Lower leg skin (tissue), 4 donors: ENCODE measurements around the gene ARPC2. TPM values are rescaled to one million over a fixed set of nuclear protein-coding genes. Genes with fewer than 3 reads are reported as not detected.

Experiments used
- DNase-seq, 2 donors: peaks; one replicate each; pipeline ENCODE4 v3.0.0-alpha.2; 2019; ENCODE audit warnings: low spot score in 2 of 2
- H3K4me3 ChIP-seq: fragments of 200-600 bp; sonication (generic); 2 replicates; pipeline ENCODE4 v1.5.1; 2017; ENCODE audit warnings: mild to moderate bottlenecking, low read depth; ENCODE audit not compliant: poor library complexity, severe bottlenecking
- POLR2A ChIP-seq, 2 donors: fragments of 450-650 bp; IDR thresholded peaks; one replicate each; pipeline ENCODE4 v1.6.1; 2016 to 2017; ENCODE audit warnings: antibody characterized with exemption in 2 of 2, mild to moderate bottlenecking in 1 of 2, moderate library complexity in 1 of 2
- WGBS, 2 donors: methylation state at CpG; one replicate each; pipeline ENCODE4 v1.1.5; 2018; 5-methylcytosine and 5-hydroxymethylcytosine counted together
- intact Hi-C: fragments of 100-400 bp; cut with DNase I; formaldehyde crosslinking; loops from one replicate; pipeline ENCODE4 v1.15.0; 2023; ENCODE audit warnings: low total_unique reads
- total RNA-seq, 4 donors: library from RNA; depleted of rRNA; stranded (reverse); fragments of >200 nt; gene quantifications; one replicate each; pipeline ENCODE4 v1.1.0, GENCODE V29; 2016
- TF ChIP-seq, protein P1 (sequence below), 3 donors: fragments of 450-650 bp; IDR thresholded peaks; one replicate each; pipeline ENCODE4 v1.5.1; 2016; ENCODE audit warnings: antibody characterized with exemption in 3 of 3, mild to moderate bottlenecking in 3 of 3, moderate library complexity in 2 of 3

ARPC2 gene
- total RNA-seq, 4 donors from 2014 or later = 233 to 344 (median 300) TPM

DNA sequence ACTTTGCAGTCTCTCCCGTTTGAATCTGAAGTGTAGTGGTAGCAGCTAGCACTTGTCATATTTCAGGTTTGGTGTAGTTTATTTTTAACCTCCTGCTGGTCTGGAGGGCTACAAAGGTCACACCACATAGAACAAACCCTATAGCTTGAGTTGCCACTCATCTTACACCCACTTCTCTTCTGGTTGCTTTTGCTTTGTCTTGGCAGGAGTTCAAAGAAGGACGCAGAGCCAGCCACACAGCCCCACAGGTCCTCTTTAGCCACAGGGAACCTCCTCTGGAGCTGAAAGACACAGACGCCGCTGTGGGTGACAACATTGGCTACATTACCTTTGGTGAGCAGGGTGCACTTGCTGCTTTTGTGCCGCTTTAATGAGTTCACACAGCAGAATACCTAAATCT is 28.2 kb downstream of the ARPC2 start:
- no peak for DNase-seq
- WGBS, 2 donors = 75 to 79% methylated on average over 5 of the region's 5 CpGs
- H3K4me3 ChIP-seq = no peak overlapping the region
- intact Hi-C loops = no loop called here
- TF ChIP-seq POLR2A (IDR thresholded peaks at IDR 0.05) = no peak
- TF ChIP-seq, protein P1, sequence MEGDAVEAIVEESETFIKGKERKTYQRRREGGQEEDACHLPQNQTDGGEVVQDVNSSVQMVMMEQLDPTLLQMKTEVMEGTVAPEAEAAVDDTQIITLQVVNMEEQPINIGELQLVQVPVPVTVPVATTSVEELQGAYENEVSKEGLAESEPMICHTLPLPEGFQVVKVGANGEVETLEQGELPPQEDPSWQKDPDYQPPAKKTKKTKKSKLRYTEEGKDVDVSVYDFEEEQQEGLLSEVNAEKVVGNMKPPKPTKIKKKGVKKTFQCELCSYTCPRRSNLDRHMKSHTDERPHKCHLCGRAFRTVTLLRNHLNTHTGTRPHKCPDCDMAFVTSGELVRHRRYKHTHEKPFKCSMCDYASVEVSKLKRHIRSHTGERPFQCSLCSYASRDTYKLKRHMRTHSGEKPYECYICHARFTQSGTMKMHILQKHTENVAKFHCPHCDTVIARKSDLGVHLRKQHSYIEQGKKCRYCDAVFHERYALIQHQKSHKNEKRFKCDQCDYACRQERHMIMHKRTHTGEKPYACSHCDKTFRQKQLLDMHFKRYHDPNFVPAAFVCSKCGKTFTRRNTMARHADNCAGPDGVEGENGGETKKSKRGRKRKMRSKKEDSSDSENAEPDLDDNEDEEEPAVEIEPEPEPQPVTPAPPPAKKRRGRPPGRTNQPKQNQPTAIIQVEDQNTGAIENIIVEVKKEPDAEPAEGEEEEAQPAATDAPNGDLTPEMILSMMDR (IDR thresholded peaks at IDR 0.05) = no peak

DNA sequence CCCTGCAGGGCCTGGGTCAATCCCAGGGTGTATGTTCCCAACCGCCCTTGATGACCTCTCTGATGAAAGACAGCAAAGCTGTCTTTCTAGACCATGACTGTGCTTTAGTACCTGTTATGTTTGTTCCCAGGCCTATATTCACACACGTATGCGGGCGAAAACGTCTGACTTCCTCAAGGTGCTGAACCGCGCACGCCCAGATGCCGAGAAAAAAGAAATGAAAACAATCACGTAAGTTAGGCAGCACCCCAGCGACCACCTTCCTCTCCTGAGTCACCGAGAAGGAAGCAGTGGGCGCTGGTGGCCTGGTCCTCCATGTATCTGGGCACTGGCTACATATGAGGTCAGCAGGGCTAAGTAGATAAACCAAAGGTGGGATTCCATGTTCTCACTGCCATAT is 32.7 kb downstream of the ARPC2 start:
- TF ChIP-seq, protein P1 (IDR thresholded peaks at IDR 0.05) = no peak
- TF ChIP-seq POLR2A (IDR thresholded peaks at IDR 0.05) = no peak
- whole genome bisulfite sequencing, 2 donors = 88 to 91% methylated on average over 13 of the region's 13 CpGs
- intact Hi-C loops = no loop called here
- DNase-seq = no peak
- no peak overlapping the region for H3K4me3 ChIP-seq

DNA sequence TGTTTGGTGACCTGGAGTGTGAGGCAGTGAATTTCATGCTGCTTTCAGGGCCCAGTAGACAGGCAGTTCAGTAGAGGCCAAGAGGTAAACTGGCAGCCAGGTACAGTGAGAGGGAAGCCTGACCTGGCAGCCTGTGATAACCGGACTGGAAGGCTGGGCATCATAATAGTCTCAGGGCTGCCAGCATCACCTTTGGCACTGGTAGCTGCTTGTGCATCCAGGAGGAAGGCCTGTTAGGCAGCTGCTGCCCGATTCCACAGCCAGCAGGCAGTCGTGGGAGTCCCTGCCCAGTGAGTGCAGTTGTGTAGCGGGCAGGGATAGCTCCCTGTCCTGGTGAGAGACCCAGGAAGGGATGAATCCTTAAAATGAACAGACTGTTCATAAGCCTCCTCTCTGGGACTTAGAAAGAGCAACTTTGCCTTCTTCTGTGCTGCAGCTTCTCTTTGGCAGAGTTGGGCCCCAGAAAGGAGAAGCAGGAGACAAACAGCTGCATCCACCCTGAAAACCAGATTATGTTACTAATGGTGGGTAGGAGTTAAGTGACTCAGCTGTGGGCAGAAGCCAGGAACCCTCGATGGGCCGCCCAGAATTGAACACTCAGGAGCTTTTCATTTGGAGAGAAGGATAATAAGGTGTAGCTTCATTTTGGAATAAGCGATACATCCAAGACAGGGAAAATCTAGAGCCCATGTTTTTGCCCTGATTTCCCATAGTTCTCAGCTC is 35.7 kb downstream of the ARPC2 start:
- DNase-seq = no peak
- 56 to 79% methylated on average over 6 to 7 of the region's 7 CpGs for WGBS, 2 donors
- intact Hi-C loops = no loop called here
- H3K4me3 ChIP-seq = no peak overlapping the region
- TF ChIP-seq POLR2A (IDR thresholded peaks at IDR 0.05) = no peak
- TF ChIP-seq, protein P1 (IDR thresholded peaks at IDR 0.05) = no peak

DNA sequence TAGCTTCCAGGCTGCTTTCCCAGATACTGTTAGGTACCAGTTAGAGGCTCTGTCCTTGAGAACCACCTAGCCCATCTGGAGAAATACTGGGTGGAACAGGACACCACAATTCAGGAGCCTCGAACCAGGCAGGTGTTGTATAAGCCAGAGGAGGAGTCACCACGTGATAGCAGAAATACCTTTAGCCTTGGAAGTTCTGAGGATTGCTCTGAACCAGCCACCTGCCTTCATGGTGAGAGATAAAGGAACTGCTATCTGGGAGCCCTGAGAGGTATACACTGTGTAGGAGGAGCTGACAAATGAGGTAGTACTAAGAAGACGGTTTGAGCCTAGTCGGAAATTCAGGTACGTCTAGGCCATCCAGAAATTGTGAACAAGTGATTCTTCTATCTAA is 36.2 kb downstream of the ARPC2 start:
- WGBS, 2 donors = 72 to 76% methylated on average over 5 of the region's 5 CpGs
- intact Hi-C loops = no loop called here
- H3K4me3 ChIP-seq = no peak overlapping the region
- TF ChIP-seq POLR2A (IDR thresholded peaks at IDR 0.05) = no peak
- TF ChIP-seq, protein P1 (IDR thresholded peaks at IDR 0.05) = no peak
- DNase-seq = no peak

DNA sequence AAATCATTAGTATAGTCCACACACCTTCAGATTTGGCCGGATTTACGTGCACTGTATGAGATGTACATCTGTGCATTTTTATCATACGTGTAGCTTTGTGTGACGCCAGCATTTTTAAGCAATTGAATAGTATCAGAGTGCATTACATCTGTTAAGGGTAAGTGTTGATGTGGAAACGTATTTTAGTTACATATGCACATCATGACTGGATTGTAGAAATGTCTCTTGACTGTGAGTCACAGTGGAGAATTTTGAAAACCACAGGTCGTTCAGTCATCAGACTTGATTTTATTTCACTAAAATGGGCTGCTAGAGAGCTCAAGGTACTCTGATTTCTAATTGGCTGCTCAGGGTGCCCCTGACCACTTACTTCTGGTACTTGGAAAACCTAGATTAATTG is 38.5 kb downstream of the ARPC2 start:
- WGBS, 2 donors = 73 to 78% methylated on average over 6 of the region's 6 CpGs
- intact Hi-C loops = no loop called here
- H3K4me3 ChIP-seq = no peak overlapping the region
- TF ChIP-seq, protein P1 (IDR thresholded peaks at IDR 0.05) = no peak
- no peak for TF ChIP-seq POLR2A (IDR thresholded peaks at IDR 0.05)
- no peak for DNase-seq
